Measurements from ENCODE around the gene SSTR4.
"Not testable (repeated sequence)": the region's sequence is repeated elsewhere in the genome, so short reads cannot be mapped to it uniquely, and the experiment has no call there.

The SSTR4 gene

DNA sequence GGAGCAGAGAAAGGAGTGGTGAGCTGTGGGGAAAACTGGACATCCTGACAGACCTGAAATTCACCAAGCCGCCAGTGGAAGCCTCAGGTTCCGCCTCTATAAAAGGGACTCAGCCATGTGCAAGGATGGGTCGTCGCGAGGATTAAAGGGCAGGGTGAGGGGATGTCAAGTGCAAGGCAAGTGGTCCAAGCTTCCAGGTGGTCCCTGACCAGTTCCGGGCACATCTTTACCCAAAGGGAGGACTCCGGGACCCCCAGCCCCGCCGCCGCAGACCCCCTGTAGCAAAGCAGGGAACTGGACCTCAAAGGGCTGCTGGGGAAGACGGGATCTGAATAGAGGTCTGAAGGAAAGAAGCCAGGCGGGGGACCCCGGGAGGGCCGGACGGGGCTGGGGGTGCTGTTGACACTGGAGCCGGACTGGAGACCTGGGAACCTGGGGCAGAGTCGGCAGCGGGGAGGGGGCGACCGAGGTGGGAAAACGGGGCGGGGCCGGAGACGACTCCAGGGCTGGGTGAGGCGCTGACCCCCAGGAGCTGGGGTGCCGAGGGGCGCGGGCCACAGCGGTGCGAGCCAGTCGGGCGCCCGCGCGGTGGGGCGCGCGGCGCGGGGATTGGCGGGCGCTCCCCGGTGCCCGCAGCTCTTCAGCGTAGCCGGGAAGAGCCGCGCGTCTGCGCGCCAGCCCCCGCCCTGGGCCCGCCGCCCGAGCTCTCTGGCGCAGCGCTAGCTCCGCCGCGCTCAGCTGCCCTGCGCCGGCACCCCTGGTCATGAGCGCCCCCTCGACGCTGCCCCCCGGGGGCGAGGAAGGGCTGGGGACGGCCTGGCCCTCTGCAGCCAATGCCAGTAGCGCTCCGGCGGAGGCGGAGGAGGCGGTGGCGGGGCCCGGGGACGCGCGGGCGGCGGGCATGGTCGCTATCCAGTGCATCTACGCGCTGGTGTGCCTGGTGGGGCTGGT is at the start of gene SSTR4:
SSTR4 (plus strand) TSS at position 592 of the 951 bp plus-strand sequence; CDS start at position 764, 172 bp downstream.
- H3K79me2 ChIP-seq (ENCODE audit: insufficient read depth, low read depth): no peaks in the 10 kb centered on the region
- H3K4me3 ChIP-seq (IDR thresholded peaks at IDR 0.05; ENCODE audit: insufficient read depth, low read depth, low read length): no peak within 1 kb of the TSS
- no peak within 1 kb of the TSS for H3K4me2 ChIP-seq
- H3K4me1 ChIP-seq (ENCODE audit: low read depth, poor library complexity, severe bottlenecking): no peaks in the 10 kb centered on the region
- no peak within 1 kb of the TSS for H3K9ac ChIP-seq
- no peak within 1 kb of the TSS for H2AFZ ChIP-seq (ENCODE audit: low read depth)
- H3K36me3 ChIP-seq (ENCODE audit: insufficient read depth): no peaks in the 10 kb centered on the region
- H3K27ac ChIP-seq: no peak within 1 kb of the TSS
- H3K27me3 ChIP-seq (ENCODE audit: insufficient read depth, low read depth): no peaks in the 10 kb centered on the region
- no peak for TF ChIP-seq CTCF (conservative IDR thresholded peaks at IDR 0.05; ENCODE audit: low read depth, low read length)
- no peaks in the 10 kb centered on the region for H4K20me1 ChIP-seq (ENCODE audit: insufficient read depth)

DNA sequence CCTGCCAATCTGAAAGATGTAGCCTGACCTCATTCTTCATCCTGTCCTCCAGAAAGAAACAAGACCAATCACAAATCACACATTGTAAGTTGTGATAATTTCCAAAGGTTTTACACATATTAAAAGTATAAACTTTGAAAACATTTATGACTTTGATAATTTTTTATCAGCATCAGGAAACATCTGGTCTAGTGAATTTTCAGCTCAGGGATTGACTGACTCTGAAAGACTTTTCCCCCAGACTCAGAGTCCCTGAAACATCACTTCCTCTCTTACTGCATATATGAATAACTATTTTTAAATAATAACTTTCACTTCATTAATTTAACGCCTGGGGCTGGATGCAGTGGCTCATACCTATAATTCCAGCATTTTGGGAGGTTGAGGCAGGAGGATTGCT is 48.5 kb upstream of the SSTR4 start:
- no peak overlapping the region for H3K4me3 ChIP-seq (IDR thresholded peaks at IDR 0.05; ENCODE audit: insufficient read depth, low read depth, low read length)
- no peak overlapping the region for H3K27ac ChIP-seq
- no peak overlapping the region for H2AFZ ChIP-seq (ENCODE audit: low read depth)
- no peaks in the 10 kb centered on the region for H3K27me3 ChIP-seq (ENCODE audit: insufficient read depth, low read depth)
- no peak overlapping the region for H3K4me2 ChIP-seq
- no peaks in the 10 kb centered on the region for H4K20me1 ChIP-seq (ENCODE audit: insufficient read depth)
- H3K79me2 ChIP-seq (ENCODE audit: insufficient read depth, low read depth): no peaks in the 10 kb centered on the region
- TF ChIP-seq CTCF (conservative IDR thresholded peaks at IDR 0.05; ENCODE audit: low read depth, low read length): no peak
- H3K36me3 ChIP-seq (ENCODE audit: insufficient read depth): no peaks in the 10 kb centered on the region
- H3K9ac ChIP-seq: no peak overlapping the region
- H3K4me1 ChIP-seq (ENCODE audit: low read depth, poor library complexity, severe bottlenecking): no peaks in the 10 kb centered on the region

- H3K36me3 ChIP-seq (ENCODE audit: insufficient read depth); H3K4me3 ChIP-seq (IDR thresholded peaks at IDR 0.05; ENCODE audit: insufficient read depth, low read depth, low read length); H3K27ac ChIP-seq; H3K4me1 ChIP-seq (ENCODE audit: low read depth, poor library complexity, severe bottlenecking); H2AFZ ChIP-seq (ENCODE audit: low read depth); H3K27me3 ChIP-seq (ENCODE audit: insufficient read depth, low read depth); H3K79me2 ChIP-seq (ENCODE audit: insufficient read depth, low read depth); H4K20me1 ChIP-seq (ENCODE audit: insufficient read depth); H3K9ac ChIP-seq; H3K4me2 ChIP-seq: not testable (repeated sequence)
Observed at GRCh38 chr20:22991424-22991823, 43.7 kb upstream of the SSTR4 start.

- Histone ChIP-seq H2AFZ (ENCODE audit: low read depth) (no peak overlapping the region), H3K79me2 (ENCODE audit: insufficient read depth, low read depth) (no peaks in the 10 kb centered on the region), H3K4me1 (ENCODE audit: low read depth, poor library complexity, severe bottlenecking) (no peaks in the 10 kb centered on the region), H3K9ac (no peak overlapping the region), H3K4me2 (no peak overlapping the region), H3K27ac (no peak overlapping the region), H4K20me1 (ENCODE audit: insufficient read depth) (no peaks in the 10 kb centered on the region), H3K36me3 (ENCODE audit: insufficient read depth) (no peaks in the 10 kb centered on the region), H3K27me3 (ENCODE audit: insufficient read depth, low read depth) (no peaks in the 10 kb centered on the region), H3K4me3 (IDR thresholded peaks at IDR 0.05; ENCODE audit: insufficient read depth, low read depth, low read length) (no peak overlapping the region)
- TF ChIP-seq CTCF (conservative IDR thresholded peaks at IDR 0.05; ENCODE audit: low read depth, low read length): no peak
Observed at GRCh38 chr20:22993823-22994222, 41.3 kb upstream of the SSTR4 start.

DNA sequence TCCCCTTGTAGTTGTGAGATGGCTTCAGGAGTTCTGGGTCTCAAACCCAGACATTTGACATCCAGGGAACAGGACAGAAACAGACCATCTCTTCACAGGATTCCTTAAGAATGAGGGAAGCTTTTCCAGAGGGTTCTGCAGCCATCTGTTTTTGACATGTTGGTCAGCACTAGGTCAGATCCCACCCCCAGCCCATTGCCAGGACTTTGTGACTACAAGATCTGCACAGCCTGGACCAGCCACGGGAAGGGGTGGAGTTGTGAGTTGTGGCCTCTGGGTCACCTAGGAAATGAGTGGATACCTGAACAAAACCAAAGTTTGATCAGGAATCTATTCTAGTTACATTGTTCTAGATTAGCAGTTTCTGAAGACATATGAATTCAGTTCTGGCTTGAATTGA is 39.2 kb upstream of the SSTR4 start:
- no peak for TF ChIP-seq CTCF (conservative IDR thresholded peaks at IDR 0.05; ENCODE audit: low read depth, low read length)
- Histone ChIP-seq H2AFZ (ENCODE audit: low read depth) (no peak overlapping the region), H3K4me2 (no peak overlapping the region), H3K36me3 (ENCODE audit: insufficient read depth) (no peaks in the 10 kb centered on the region), H3K4me3 (IDR thresholded peaks at IDR 0.05; ENCODE audit: insufficient read depth, low read depth, low read length) (no peak overlapping the region), H3K4me1 (ENCODE audit: low read depth, poor library complexity, severe bottlenecking) (no peaks in the 10 kb centered on the region), H3K27me3 (ENCODE audit: insufficient read depth, low read depth) (no peaks in the 10 kb centered on the region), H3K27ac (no peak overlapping the region), H3K9ac (no peak overlapping the region), H4K20me1 (ENCODE audit: insufficient read depth) (no peaks in the 10 kb centered on the region), H3K79me2 (ENCODE audit: insufficient read depth, low read depth) (no peaks in the 10 kb centered on the region)
